GM06990 (cell line): ENCODE data around the gene PBLD.

ENCODE experiments used
- DNase-seq: peaks from one replicate; pipeline ENCODE4 v3.0.0-alpha.2; 2011; ENCODE audit not compliant: insufficient read length; ENCODE audit errors: extremely low read depth
- H3K27me3 ChIP-seq: replicated peaks from 2 replicates; pipeline ENCODE4 v1.6.0; 2011; ENCODE audit warnings: low read length; ENCODE audit not compliant: control insufficient read depth, insufficient read depth
- H3K36me3 ChIP-seq: 2 replicates; pipeline ENCODE4 v1.5.1; 2011; ENCODE audit warnings: low read length; ENCODE audit not compliant: control insufficient read depth, insufficient read depth
- H3K4me3 ChIP-seq: replicated peaks from 2 replicates; pipeline ENCODE4 v1.5.1; 2011; ENCODE audit warnings: low read depth, mild to moderate bottlenecking, control low read depth, low read length
- CTCF ChIP-seq: IDR thresholded peaks from 2 replicates; pipeline ENCODE4 v1.5.1; 2011; ENCODE audit warnings: low read length, control low read depth, mild to moderate bottlenecking, inconsistent platforms; ENCODE audit not compliant: insufficient read depth, poor library complexity, severe bottlenecking

The PBLD gene

DNA sequence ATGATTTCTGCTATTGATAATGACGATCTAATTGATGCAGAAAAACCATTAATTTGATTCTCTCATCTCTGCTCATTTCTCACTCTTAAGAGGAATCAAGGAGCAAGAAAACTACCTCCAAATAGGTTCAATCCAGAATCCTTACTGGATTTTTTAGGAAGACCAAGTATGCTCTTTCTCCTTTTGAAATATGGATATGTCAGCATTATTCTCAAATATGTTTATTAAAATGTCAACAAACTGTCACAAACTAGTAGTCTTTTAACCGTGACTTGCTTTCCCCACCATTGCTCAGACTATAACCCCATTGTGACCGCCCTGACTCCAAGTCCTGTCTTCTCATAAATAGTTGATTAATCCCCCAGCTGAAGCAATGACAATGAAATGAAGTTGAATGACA lies 99.7 kb downstream of the PBLD start:
- H3K27me3 ChIP-seq = no peaks in the 10 kb centered on the region; the same call in 1 of the 2 replicates
- H3K36me3 ChIP-seq = no peaks in the 10 kb centered on the region
- DNase-seq = no peak
- no peak for TF ChIP-seq CTCF
- H3K4me3 ChIP-seq = no peak overlapping the region
